K562 (cell line): ENCODE results near the gene CD70. TPM values are rescaled to one million over a fixed set of nuclear protein-coding genes. Genes with fewer than 3 reads are reported as not detected.

Experiments
- ATAC-seq: fragments of 200-7000 bp; cut with Tn5 transposase; 3 replicates; pipeline ENCODE4 v1.9.1; 2020; ENCODE audit warnings: moderate library complexity
- BruUV-seq: library from RNA; stranded (reverse); fragments of 400-500 nt; replicated peaks from 2 replicates; lab custom pipeline; 2021; lab: Mats Ljungman, UMichigan
- CTCF ChIA-PET: fragments of 300-600 bp; formaldehyde crosslinking; extraction: SDS; loops from one replicate; lab custom pipeline; 2021; ENCODE audit warnings: low intra/inter-chr PET ratio; lab: Yijun Ruan, JAX
- POLR2A ChIA-PET: fragments of 300-600, 350-650 bp; sonication (Branson Sonifier 250); formaldehyde crosslinking; extraction: SDS; loops from one replicate; lab custom pipeline; 2021; ENCODE audit warnings: antibody characterized with exemption, inconsistent platforms; lab: Yijun Ruan, JAX
- DNase-seq, 4 experiments: peaks; one replicate each; pipeline versions ENCODE4 v3.0.0 to v3.0.0-alpha.2; 2011 to 2018; ENCODE audit warnings: low spot score in 3 of 4, mixed read lengths in 3 of 4; ENCODE audit errors: extremely low read depth in 1 of 4
- FAIRE-seq: peaks from 2 replicates; lab custom pipeline; 2011; peaks lifted over from hg19 to GRCh38; lab: Jason Lieb, UNC
- H2AFZ ChIP-seq: 2 replicates; pipeline ENCODE4 v1.6.0; 2011; ENCODE audit warnings: low read depth, low read length, control low read depth, inconsistent platforms
- H3K27ac ChIP-seq: fragments of 200-600 bp; 3 replicates; pipeline ENCODE4 v1.8.0; 2011; ENCODE audit warnings: low read depth, mild to moderate bottlenecking, control low read depth, inconsistent platforms, low read length, moderate library complexity, mixed read lengths; ENCODE audit errors: extremely low read depth
- H3K27me3 ChIP-seq, 2 experiments: fragments of 300-600 bp in 1 of 2; 2 replicates in 1 of 2; 3 replicates in 1 of 2; pipeline versions ENCODE4 v1.6.0 to v1.8.0; 2011; ENCODE audit warnings: inconsistent platforms in 2 of 2, low read length in 2 of 2, mild to moderate bottlenecking in 1 of 2, mixed read lengths in 1 of 2, moderate library complexity in 1 of 2; ENCODE audit not compliant: control insufficient read depth in 2 of 2, insufficient read depth in 2 of 2
- H3K36me3 ChIP-seq: fragments of 300-600 bp; 3 replicates; pipeline ENCODE4 v1.8.0; 2011; ENCODE audit warnings: mild to moderate bottlenecking, low read length, inconsistent platforms; ENCODE audit not compliant: control insufficient read depth, insufficient read depth
- H3K4me1 ChIP-seq, 2 experiments: fragments of 200-600 bp in 1 of 2; replicated peaks in 1 of 2; 2 replicates in 1 of 2; 3 replicates in 1 of 2; pipeline versions ENCODE4 v1.5.1 to v1.8.0; 2011; ENCODE audit warnings: inconsistent platforms in 2 of 2, low read length in 2 of 2, mild to moderate bottlenecking in 1 of 2, mixed read lengths in 1 of 2, moderate library complexity in 1 of 2; ENCODE audit not compliant: control insufficient read depth in 2 of 2, insufficient read depth in 2 of 2
- H3K4me2 ChIP-seq: 2 replicates; pipeline ENCODE4 v1.6.1; 2011; ENCODE audit warnings: low read length, control low read depth, inconsistent platforms, mixed read lengths; ENCODE audit not compliant: insufficient read depth
- H3K4me3 ChIP-seq: fragments of 200-600 bp; sonication (generic), shearing (Covaris generic); 2 replicates; pipeline ENCODE4 v1.5.1; 2016; ENCODE audit warnings: control low read depth, inconsistent platforms
- H3K79me2 ChIP-seq: fragments of 200-600 bp; 3 replicates; pipeline ENCODE4 v1.8.0; 2011; ENCODE audit warnings: low read length, inconsistent platforms; ENCODE audit not compliant: control insufficient read depth, insufficient read depth
- H3K9ac ChIP-seq, 2 experiments: 2 replicates each; pipeline versions ENCODE4 v1.6.0 to v1.6.1; 2011; ENCODE audit warnings: low read depth in 2 of 2, low read length in 2 of 2, control low read depth in 1 of 2, inconsistent platforms in 1 of 2, mild to moderate bottlenecking in 1 of 2, mixed read lengths in 1 of 2; ENCODE audit not compliant: insufficient read depth in 1 of 2
- H3K9me1 ChIP-seq: one replicate; pipeline ENCODE4 v1.6.0; 2011; ENCODE audit warnings: inconsistent platforms, mild to moderate bottlenecking, low read length, moderate library complexity; ENCODE audit not compliant: control insufficient read depth, insufficient read depth
- H3K9me3 ChIP-seq: replicated peaks from 2 replicates; pipeline ENCODE4 v1.5.1; 2011; ENCODE audit warnings: low read depth, low read length, inconsistent platforms; ENCODE audit not compliant: control insufficient read depth, insufficient read depth
- H4K20me1 ChIP-seq: replicated peaks from 2 replicates; pipeline ENCODE4 v1.6.1; 2011; ENCODE audit warnings: low read length, inconsistent platforms, mixed read lengths; ENCODE audit not compliant: control insufficient read depth, insufficient read depth
- ARHGAP35 ChIP-seq: fragments of 450-650 bp; IDR thresholded peaks from 2 replicates; pipeline ENCODE4 v1.6.1; 2018; ENCODE audit not compliant: partially characterized antibody
- CBFA2T2 ChIP-seq: fragments of 450-650 bp; conservative IDR thresholded peaks from 2 replicates; pipeline ENCODE4 v1.6.1; 2017; ENCODE audit warnings: mild to moderate bottlenecking
- ELF2 ChIP-seq: fragments of 250-450 bp; sonication (Bioruptor Pico); IDR thresholded peaks from 2 replicates; pipeline ENCODE4 v1.5.0; 2021; ENCODE audit warnings: mild to moderate bottlenecking
- FOSL1 ChIP-seq: fragments of 200-800 bp; sonication (Bioruptor generic); conservative IDR thresholded peaks from 2 replicates; pipeline ENCODE4 v1.6.1; 2016; ENCODE audit warnings: missing genetic modification characterization, missing compliant biosample characterization
- L3MBTL2 ChIP-seq: fragments of 450-650 bp; IDR thresholded peaks from 2 replicates; pipeline ENCODE4 v1.6.1; 2016; ENCODE audit warnings: mild to moderate bottlenecking, moderate library complexity
- MAFF ChIP-seq: IDR thresholded peaks from 2 replicates; pipeline ENCODE4 v1.6.1; 2012; ENCODE audit warnings: low read length, improper control_type of control experiment
- POLR2AphosphoS5 ChIP-seq: IDR thresholded peaks from 2 replicates; pipeline ENCODE4 v1.6.1; 2011; ENCODE audit warnings: mild to moderate bottlenecking, low read depth, low read length, moderate library complexity; ENCODE audit not compliant: control insufficient read depth, insufficient read depth
- TCF3 ChIP-seq: sonication (generic); formaldehyde crosslinking; IDR thresholded peaks from 2 replicates; pipeline ENCODE4 v1.4.0; 2020; ENCODE audit warnings: mild to moderate bottlenecking, missing genetic modification reagents
- TFE3 ChIP-seq: fragments of 450-650 bp; formaldehyde crosslinking; IDR thresholded peaks from 2 replicates; pipeline ENCODE4 v1.4.0; 2020; ENCODE audit warnings: mild to moderate bottlenecking, mixed read lengths
- THRB ChIP-seq: fragments of 450-650 bp; formaldehyde crosslinking; conservative IDR thresholded peaks from 2 replicates; pipeline ENCODE4 v1.4.0; 2022; ENCODE audit warnings: mild to moderate bottlenecking, missing genetic modification characterization
- ZNF311 ChIP-seq: fragments of 250-450 bp; sonication (Bioruptor Pico); IDR thresholded peaks from 2 replicates; pipeline ENCODE4 v1.4.0; 2020; ENCODE audit warnings: mild to moderate bottlenecking, moderate library complexity
- ZNF384 ChIP-seq: IDR thresholded peaks from 2 replicates; pipeline ENCODE4 v1.6.1; 2012; ENCODE audit warnings: low read depth, low read length, improper control_type of control experiment
- ZNF398 ChIP-seq: fragments of 250-450 bp; sonication (Bioruptor Pico); IDR thresholded peaks from 2 replicates; pipeline ENCODE4 v1.8.0; 2021; ENCODE audit warnings: moderate library complexity, mild to moderate bottlenecking, inconsistent platforms
- ZNF511 ChIP-seq: sonication (generic); formaldehyde crosslinking; IDR thresholded peaks from 2 replicates; pipeline ENCODE4 v1.8.0; 2022; ENCODE audit warnings: mild to moderate bottlenecking, missing genetic modification reagents
- WGBS: fragments of 100-300 bp; shearing (Covaris generic); methylation state at CpG from one replicate; pipeline ENCODE4 v1.1.6; 2016; ENCODE audit warnings: low coverage, mixed read lengths; ENCODE audit not compliant: insufficient coverage; ENCODE audit errors: missing lambda C conversion rate; 5-methylcytosine and 5-hydroxymethylcytosine counted together
- in situ Hi-C: fragments of 300-500 bp; cut with MboI; formaldehyde crosslinking; loops from 4 replicates; pipeline ENCODE4 v1.15.0; 2018; ENCODE audit warnings: inconsistent platforms, mixed read lengths
- intact Hi-C: fragments of 100-400 bp; cut with micrococcal nuclease; formaldehyde crosslinking; loops from 2 replicates; pipeline ENCODE4 v1.14.2; 2022
- polyA plus RNA-seq, 8 experiments: library from polyadenylated mRNA; depleted of rRNA in 4 of 8; stranded (reverse) in 5 of 8; unstranded in 3 of 8; fragments of >200 nt; fragmentation: Nextera tagmentation in 2 of 8; fragmentation: Illumina TruSeq in 1 of 8; extraction: Ambion mirVana in 2 of 8; extraction: Trizol in 1 of 8; gene quantifications; 2 replicates each; pipeline versions ENCODE4 v1.2.1 to v1.2.3, GENCODE V29; 2011 to 2014; ENCODE audit warnings: inconsistent platforms in 1 of 8, missing spikeins in 1 of 8
- total RNA-seq, 7 experiments: library from RNA; depleted of rRNA in 6 of 7; stranded (reverse); fragments of >200 nt in 6 of 7; fragmentation: Illumina TruSeq in 2 of 7; extraction: Trizol in 2 of 7; gene quantifications; 2 replicates each; pipeline versions ENCODE4 v1.2.1 to v1.2.3, GENCODE V29; 2011 to 2021; ENCODE audit warnings: low replicate concordance in 1 of 7

CD70 gene
- total and polyA plus RNA-seq, 9 of the 15 experiments (the other 6 are each of a cell fraction or from before 2014, with no cell fraction given), result 0.06 to 0.58 (median 0.33) TPM; not detected in 4

- TF ChIP-seq TFE3 (CRISPR knock-in tag), result no peak
- peak; percentile 37; the same call in 1 of the 2 replicates for TF ChIP-seq TCF3 (CRISPR knock-in tag)
- TF ChIP-seq CBFA2T2, result peak; percentile 36; the same call in 1 of the 2 replicates
- TF ChIP-seq, all 486 proteins: peak for 7
Observed at GRCh38 chr19:6587998-6588507, 2.9 kb downstream of the CD70 start (continued).

GRCh38 chr19:6587093-6587820 is 3.7 kb downstream of the CD70 start:
- no peak overlapping the region; the same call in 2 of the 3 replicates for H3K27ac ChIP-seq
- peaks cover 22 to 37% of the 10 kb centered on the region in 2 experiments; a peak in 4 of 5 replicates for H3K4me1 ChIP-seq
- BruUV-seq, result no TSS peak
- in situ Hi-C loops, result no loop called here
- peak overlapping the region; percentile 80 for H3K4me2 ChIP-seq
- ATAC-seq, result peak; percentile 71
- no peaks in the 10 kb centered on the region for H3K9me1 ChIP-seq
- POLR2A ChIA-PET, result interaction anchor here (0.6 to 1.3 kb wide), 10 partner anchors 9 to 592 kb away, joined by 3 to 9 read pairs (median 4); partner anchors contain the start of gene TNFSF9
- H3K4me3 ChIP-seq, result peak overlapping the region; percentile 9
- H3K27me3 ChIP-seq, result peaks cover 0 to 11% of the 10 kb centered on the region in 2 experiments; a peak in 2 of 5 replicates
- H3K9me3 ChIP-seq, result no peaks in the 10 kb centered on the region
- peak overlapping the region; percentile 25 to 87; a peak in 2 of 4 replicates for H3K9ac ChIP-seq
- no peaks in the 10 kb centered on the region for H3K79me2 ChIP-seq
- intact Hi-C loops, result no loop called here
- FAIRE-seq, result no peak
- no peaks in the 10 kb centered on the region for H3K36me3 ChIP-seq
- WGBS, result 4% methylated on average over 26 of the region's 27 CpGs
- DNase-seq, result peak in 2 of 4 experiments; percentile 32 to 40
- H2AFZ ChIP-seq, result peak overlapping the region; percentile 85
- no peaks in the 10 kb centered on the region for H4K20me1 ChIP-seq
- CTCF ChIA-PET, result no interaction called here
- TF ChIP-seq FOSL1 (tag) (no peak), ELF2 (no peak), MAFF (no peak), POLR2AphosphoS5 (no peak), ZNF311 (CRISPR knock-in tag) (no peak), ZNF384 (0 out of 2 replicates have a peak, but pooled peaks have one; percentile 18), ARHGAP35 (peak; percentile 39), ZNF398 (CRISPR knock-in tag) (no peak), L3MBTL2 (peak; percentile 84), ZNF511 (CRISPR knock-in tag) (0 out of 2 replicates have a peak, but pooled peaks have one; percentile 54), THRB (peak; percentile 56; the same call in 1 of the 2 replicates)
